NCI-H1436 (cell line): ENCODE data around the gene HELT.
"Not testable (repeated sequence)": the region's sequence is repeated elsewhere in the genome, so short reads cannot be mapped to it uniquely, and the experiment has no call there.

Source experiments
- DNase-seq: peaks from one replicate; lab custom pipeline; 2025; lab: John Stamatoyannopoulos, UW

The HELT gene

DNA sequence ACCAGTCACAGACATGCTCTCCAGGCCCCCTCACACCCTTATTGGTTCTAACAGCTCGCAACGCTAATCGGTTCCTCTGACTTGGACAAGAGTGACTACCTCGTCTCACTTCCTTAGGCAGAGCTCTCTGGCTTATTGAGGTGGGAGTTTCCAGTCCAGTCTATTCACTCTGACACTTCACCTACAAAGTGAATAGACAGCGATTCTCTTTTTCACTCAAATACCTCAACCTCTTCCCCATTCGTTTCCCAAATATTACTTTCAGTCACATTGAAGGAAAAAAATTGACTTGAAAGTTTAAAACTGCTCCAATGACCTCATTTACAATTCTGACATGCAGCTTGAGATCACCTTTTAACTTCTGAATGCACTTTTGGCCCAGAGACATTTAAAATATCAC lies 17.7 kb downstream of the HELT start:
- DNase-seq = no peak

DNA sequence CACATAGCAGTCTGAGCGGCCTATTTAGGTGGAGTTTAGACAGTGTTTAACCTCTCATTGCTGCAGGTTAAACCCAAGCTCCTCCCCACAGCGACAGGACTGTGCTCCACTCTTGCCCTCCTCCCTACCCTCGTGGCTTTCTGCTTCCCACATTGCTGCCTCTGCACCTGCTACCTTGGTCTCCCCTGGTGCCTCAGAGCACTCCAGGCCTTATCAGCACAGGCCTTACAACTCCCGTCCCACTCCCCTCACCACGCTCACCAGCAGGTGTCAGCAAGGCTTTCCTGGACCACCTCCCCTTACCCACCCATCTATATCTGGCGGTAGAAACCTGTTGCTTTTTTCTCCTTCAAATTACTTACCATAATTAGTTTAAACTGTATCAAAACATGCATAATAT lies 18.6 kb downstream of the HELT start:
- DNase-seq = no peak

DNA sequence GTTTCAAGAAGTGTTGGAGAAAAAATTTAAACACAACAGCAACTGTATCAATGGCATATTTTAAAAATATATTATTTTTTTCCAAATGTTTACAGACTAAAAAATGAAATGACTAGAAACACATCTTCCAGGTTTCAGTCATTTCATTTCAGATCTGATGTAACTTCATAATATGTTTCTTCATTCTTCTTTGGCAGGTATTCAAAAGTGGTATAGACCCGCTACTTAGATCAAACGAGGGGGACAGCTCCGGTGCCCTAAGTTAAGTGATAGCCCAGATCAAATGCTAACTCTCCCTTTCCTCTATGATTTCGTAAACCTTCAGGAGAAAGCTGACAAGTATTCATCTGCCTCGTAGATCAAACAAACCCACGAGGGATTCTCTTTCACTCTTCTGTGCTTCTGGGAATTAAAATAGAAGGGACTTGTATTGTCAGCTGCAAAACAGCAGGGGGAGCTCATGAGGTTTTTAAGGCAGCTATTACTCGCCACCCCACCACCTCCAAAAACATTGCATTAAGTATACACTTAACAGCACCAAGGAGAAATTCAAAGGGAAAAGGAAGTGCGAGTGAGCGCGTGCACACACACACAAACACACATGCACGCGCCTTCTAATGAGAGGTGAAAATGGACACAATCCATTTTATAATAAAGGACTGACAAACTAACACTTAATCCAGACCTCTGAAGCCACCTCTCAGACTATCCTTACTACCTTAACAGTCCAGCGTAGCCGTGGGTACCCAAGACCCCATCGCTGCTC lies 21.4 kb downstream of the HELT start:
- peak; percentile 46 for DNase-seq

DNA sequence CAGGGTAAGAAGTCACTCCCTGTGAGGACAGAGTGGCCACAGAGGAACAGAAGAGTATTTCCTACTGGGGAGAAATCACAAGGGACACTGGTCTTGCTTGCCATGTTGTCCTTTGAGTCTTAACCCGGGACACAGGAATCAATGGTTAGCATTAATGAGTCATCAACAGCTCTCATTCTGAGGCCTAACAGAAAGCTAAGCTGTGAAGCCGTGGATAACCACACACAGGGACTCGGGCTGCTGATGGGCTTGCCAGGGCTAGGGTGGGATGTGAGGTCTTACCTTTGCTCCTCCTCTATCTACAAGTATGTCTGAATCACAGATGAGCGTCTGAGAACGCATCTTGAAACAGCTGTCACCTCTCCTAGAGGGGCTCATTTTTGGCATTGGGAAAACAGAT lies 22.2 kb downstream of the HELT start:
- no peak for DNase-seq

DNA sequence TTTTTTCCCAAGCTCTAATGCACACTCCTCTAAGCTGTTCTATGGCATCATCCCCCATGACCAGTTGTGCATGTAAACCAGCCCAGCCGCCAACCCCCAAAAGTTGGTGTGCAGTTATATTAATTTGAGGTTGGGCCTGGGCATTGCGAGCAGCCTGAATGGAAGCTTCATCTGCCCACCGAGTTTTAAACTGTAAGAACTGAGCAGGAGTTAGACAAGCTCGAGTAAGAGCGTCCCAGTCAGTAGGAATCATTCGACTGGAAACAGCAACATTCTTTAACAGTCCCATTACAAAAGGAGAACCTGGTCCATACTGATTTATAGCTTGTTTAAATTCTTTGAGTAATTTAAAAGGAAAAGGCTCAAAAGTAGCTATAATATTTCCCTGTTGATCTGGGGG lies 32.0 kb downstream of the HELT start:
- DNase-seq = not testable (repeated sequence)

DNA sequence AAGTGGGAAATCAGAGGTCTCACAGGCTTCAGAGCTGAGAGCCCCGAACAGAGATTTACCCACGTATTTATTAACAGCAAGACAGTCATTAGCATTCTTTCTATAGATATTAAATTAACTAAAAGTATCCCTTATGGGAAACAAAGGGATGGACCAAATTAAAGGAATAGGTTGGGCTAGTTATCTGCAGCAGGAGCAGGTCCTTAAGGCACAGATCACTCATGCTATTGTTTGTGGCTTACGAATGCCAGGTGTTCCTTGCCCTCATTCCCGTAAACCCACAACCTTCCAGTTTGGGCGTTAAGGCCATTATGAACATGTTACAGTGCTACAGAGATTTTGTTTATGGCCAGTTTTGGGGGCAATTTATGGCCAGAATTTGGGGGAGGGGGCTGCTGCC lies 33.0 kb downstream of the HELT start:
- not testable (repeated sequence) for DNase-seq

DNA sequence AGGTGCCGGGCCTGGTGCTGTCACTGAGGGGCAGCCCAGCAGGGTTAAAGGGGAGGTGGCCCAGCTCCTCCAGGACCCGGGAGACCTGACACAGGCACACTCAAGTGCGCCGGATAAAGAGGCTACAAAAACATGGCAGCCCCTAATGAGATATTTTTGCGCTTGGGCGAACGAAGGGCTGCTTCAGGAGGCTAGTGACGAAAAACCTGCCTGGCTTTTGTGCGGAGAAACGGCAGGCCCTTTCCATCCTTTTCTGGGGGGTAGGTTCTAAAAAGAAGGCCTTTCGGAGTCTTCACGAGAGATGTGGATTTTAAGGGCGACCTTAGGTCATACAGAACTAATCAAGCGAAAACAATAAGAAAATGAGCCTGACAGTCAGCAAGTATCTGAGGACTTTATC lies 35.5 kb downstream of the HELT start:
- no peak for DNase-seq

DNA sequence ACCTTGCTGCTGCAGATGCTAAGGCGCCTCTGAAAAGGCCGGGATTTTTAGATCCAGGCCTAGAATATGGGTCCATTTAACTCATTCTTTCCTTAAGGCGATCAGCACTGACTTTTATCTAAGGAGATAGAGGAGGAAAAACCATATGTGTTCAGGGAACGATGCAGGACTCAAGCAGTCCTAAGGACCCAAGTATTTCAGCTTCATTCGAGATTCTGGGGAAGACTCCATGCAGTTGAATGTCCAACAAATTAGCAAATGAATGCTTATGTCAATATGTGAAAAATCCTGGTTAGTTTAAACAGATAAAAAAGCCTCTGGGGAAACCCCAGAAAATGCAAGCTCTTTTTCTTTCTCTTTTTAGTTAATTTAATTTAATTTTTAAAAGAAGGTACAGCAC lies 36.0 kb downstream of the HELT start:
- DNase-seq = no peak

DNA sequence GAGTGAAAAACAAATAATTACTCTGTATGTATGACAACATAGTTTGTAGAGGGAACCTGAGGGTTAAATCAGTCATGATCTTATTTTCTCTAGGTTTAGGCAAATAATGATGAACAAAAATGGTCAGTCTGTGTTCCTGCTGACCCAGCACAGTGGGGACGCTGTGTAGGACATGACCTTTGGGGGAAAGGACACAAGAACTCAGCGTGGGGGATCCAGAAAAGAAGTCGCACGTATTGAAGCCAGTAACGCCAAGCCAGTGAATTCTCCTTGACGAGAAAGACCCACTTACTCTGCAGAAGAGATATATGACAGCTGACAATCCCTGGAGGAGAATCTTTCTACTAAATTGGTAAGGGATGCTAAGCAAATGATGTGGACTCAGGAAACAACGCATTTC lies 36.6 kb downstream of the HELT start:
- DNase-seq = no peak

DNA sequence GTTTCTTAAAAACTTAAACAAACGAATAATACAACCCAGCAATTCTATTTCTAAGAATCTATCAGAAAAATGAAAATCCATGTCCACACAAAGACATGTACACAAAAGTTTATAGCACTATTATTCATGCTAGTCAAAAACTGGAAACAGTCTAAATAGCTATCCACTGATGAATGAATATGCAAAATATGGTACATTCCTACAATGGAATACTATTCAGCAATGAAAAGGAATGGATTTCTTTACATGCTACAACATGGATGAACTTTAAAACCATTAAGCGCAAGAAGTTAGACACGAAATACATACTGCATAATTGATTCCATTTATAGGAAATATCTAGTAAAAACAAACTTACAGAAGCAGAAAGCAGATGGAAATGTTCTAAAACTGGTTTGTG lies 43.3 kb downstream of the HELT start:
- DNase-seq = no peak

DNA sequence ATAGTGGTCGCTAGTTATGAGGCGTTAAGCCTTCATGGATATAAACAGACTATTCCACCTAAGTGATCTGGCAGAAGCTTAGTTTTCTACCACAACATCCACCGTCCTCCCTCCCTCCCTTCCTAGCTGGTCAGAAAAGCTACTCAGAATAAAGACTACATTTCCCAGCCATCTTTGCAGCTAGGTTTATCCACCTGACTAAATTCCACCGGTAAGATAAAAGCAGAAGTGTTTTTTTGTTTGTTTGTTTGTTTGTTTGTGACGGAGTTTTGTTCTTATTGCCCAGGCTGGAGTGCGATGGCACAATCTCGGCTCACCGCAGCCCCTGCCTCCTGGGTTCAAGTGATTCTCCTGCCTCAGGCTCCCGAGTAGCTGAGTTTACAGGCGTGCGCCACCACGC lies 44.3 kb downstream of the HELT start:
- no peak for DNase-seq

DNA sequence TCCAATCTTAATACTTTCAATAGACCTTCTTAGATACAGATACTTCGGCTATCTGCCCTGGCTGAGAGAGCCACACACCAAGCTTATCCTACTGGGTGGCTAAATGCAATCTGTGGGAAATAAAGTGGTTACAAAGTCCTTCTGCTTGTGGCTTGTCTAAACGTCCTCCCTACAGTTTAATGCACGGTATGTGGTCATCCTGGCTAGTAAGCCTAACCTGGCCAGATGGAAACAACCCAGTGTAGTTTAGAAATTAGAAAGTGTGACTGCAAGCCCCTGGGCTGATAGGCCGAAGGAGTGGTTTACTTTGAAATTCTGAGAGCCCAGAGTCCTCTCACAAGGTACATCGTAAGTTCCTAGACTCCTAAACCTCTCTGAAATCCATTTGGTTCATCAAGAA lies 47.9 kb downstream of the HELT start:
- DNase-seq = no peak

DNA sequence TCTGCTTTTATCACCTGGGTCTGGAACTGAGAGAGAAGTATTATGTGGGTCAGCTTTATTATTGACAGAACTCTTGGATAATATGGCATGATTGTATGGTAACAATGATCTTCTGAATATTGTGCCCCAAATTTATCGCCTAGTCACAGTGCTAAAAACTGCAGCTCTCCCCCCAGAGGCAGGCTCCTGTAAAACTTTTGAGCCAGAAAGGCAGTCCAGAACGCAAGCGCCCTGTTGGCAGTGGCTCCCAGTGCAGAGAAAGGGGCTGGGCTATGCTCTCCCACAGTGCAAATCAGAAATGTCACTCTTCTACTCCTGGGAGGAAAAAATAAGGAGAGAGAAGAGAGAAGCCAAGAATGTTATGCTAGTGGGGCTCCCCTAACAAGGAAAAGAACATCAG lies 50.5 kb downstream of the HELT start:
- DNase-seq = no peak
